ENCODE data around the gene SORT1.
A peak's percentile ranks its signal among the peaks of the same experiment; 100 is the strongest.
"Not testable (repeated sequence)": the region's sequence is repeated elsewhere in the genome, so short reads cannot be mapped to it uniquely, and the experiment has no call there.

The SORT1 gene

GRCh38 chr1:109397581-109398342, at the start of gene SORT1:
Gene SORT1, minus strand, starts transcription at chr1:109397918. Its CDS starts 26 bp downstream, at chr1:109397892.
- in situ Hi-C loops (cut with MboI; ENCODE audit: low pct_unique_long_range_greater_than_20kb, low sequenced_read_pairs, unreplicated experiment) = loop anchor here (5.0 kb wide), 1 partner anchor 105 kb away; no protein-coding TSS in a partner anchor
- no peak for TF ChIP-seq CTCF (IDR thresholded peaks at IDR 0.05; ENCODE audit: extremely low read depth, insufficient read depth, missing control alignments)
- DNase-seq (ENCODE audit: low spot score) = peak; percentile 81

GRCh38 chr1:109445949-109446695, 48.4 kb upstream of the SORT1 start:
- in situ Hi-C loops (cut with MboI; ENCODE audit: low pct_unique_long_range_greater_than_20kb, low sequenced_read_pairs, unreplicated experiment); DNase-seq (ENCODE audit: low spot score): not testable (repeated sequence)

GRCh38 chr1:109444346-109444745, 46.6 kb upstream of the SORT1 start:
- TF ChIP-seq CTCF (IDR thresholded peaks at IDR 0.05; ENCODE audit: extremely low read depth, insufficient read depth, missing control alignments) = no peak
- in situ Hi-C loops (cut with MboI; ENCODE audit: low pct_unique_long_range_greater_than_20kb, low sequenced_read_pairs, unreplicated experiment) = no loop called here
- DNase-seq (ENCODE audit: low spot score) = no peak

- TF ChIP-seq CTCF (IDR thresholded peaks at IDR 0.05; ENCODE audit: extremely low read depth, insufficient read depth, missing control alignments) = no peak
- in situ Hi-C loops (cut with MboI; ENCODE audit: low pct_unique_long_range_greater_than_20kb, low sequenced_read_pairs, unreplicated experiment) = no loop called here
- DNase-seq (ENCODE audit: low spot score) = no peak
Observed at GRCh38 chr1:109443476-109443875, 45.8 kb upstream of the SORT1 start.

GRCh38 chr1:109441069-109441468, 43.4 kb upstream of the SORT1 start:
- TF ChIP-seq CTCF (IDR thresholded peaks at IDR 0.05; ENCODE audit: extremely low read depth, insufficient read depth, missing control alignments) = no peak
- DNase-seq (ENCODE audit: low spot score) = no peak
- in situ Hi-C loops (cut with MboI; ENCODE audit: low pct_unique_long_range_greater_than_20kb, low sequenced_read_pairs, unreplicated experiment) = no loop called here

GRCh38 chr1:109438798-109439297, 41.1 kb upstream of the SORT1 start:
- in situ Hi-C loops (cut with MboI; ENCODE audit: low pct_unique_long_range_greater_than_20kb, low sequenced_read_pairs, unreplicated experiment) = no loop called here
- peak; percentile 40 for DNase-seq (ENCODE audit: low spot score)
- TF ChIP-seq CTCF (IDR thresholded peaks at IDR 0.05; ENCODE audit: extremely low read depth, insufficient read depth, missing control alignments) = no peak

- DNase-seq (ENCODE audit: low spot score) = no peak
- TF ChIP-seq CTCF (IDR thresholded peaks at IDR 0.05; ENCODE audit: extremely low read depth, insufficient read depth, missing control alignments) = no peak
- in situ Hi-C loops (cut with MboI; ENCODE audit: low pct_unique_long_range_greater_than_20kb, low sequenced_read_pairs, unreplicated experiment) = no loop called here
Observed at GRCh38 chr1:109434484-109434883, 36.8 kb upstream of the SORT1 start.
